T-helper 17 cell (primary cell): ENCODE measurements around the gene RXRB. TPM values are rescaled to one million over a fixed set of nuclear protein-coding genes. Genes with fewer than 3 reads are reported as not detected.
"Not testable (repeated sequence)": the region's sequence is repeated elsewhere in the genome, so short reads cannot be mapped to it uniquely, and the experiment has no call there.

Experiments
- ATAC-seq: fragments of 150-1000 bp; cut with Tn5 transposase; 2 replicates; pipeline ENCODE4 v1.10.0; 2021; ENCODE audit warnings: mild to moderate bottlenecking, moderate library complexity
- DNase-seq, 3 donors: peaks; one replicate each; pipeline versions ENCODE4 v3.0.0 to v3.0.0-alpha.2; 2020 to 2021
- H3K9me3 ChIP-seq: one replicate; pipeline ENCODE4 v1.7.0; 2013; ENCODE audit warnings: low read length, mild to moderate bottlenecking; ENCODE audit not compliant: control insufficient read depth, poor library complexity, severe bottlenecking
- H3K27ac Mint-ChIP-seq: one replicate; pipeline ENCODE4 v1.8.0; 2022; ENCODE audit warnings: mild to moderate bottlenecking, moderate library complexity, mixed read lengths
- H3K27me3 Mint-ChIP-seq: one replicate; pipeline ENCODE4 v1.8.0; 2022; ENCODE audit warnings: mixed read lengths
- H3K36me3 Mint-ChIP-seq: one replicate; pipeline ENCODE4 v1.8.0; 2022; ENCODE audit warnings: low read depth, mixed read lengths
- H3K4me1 Mint-ChIP-seq: one replicate; pipeline ENCODE4 v1.8.0; 2022; ENCODE audit warnings: mild to moderate bottlenecking, mixed read lengths
- H3K4me3 Mint-ChIP-seq: one replicate; pipeline ENCODE4 v1.8.0; 2022; ENCODE audit warnings: mild to moderate bottlenecking, moderate library complexity, mixed read lengths
- total RNA-seq, 4 donors: library from RNA in 2 of 4; stranded (reverse) in 2 of 4; gene quantifications; one replicate each; pipeline ENCODE4 v1.2.3 and lab custom pipeline; 2022 to 2026

Gene RXRB
- total RNA-seq, 2 donors from 2014 or later, result 51.0 to 64.4 TPM

GRCh38 chr6:33164176-33164575, 36.3 kb downstream of the RXRB start:
- H3K4me1 Mint-ChIP-seq, result peaks cover 13% of the 10 kb centered on the region
- no peak overlapping the region for H3K27ac Mint-ChIP-seq
- H3K4me3 Mint-ChIP-seq, result peak overlapping the region; percentile 33
- DNase-seq (no peak), ATAC-seq (no peak)
- peaks cover 13% of the 10 kb centered on the region for H3K27me3 Mint-ChIP-seq
- H3K9me3 ChIP-seq, result no peaks in the 10 kb centered on the region
- no peaks in the 10 kb centered on the region for H3K36me3 Mint-ChIP-seq

- Mint-ChIP-seq H3K27ac (no peak overlapping the region), H3K36me3 (no peaks in the 10 kb centered on the region), H3K4me1 (peaks cover 13% of the 10 kb centered on the region), H3K27me3 (peaks cover 16% of the 10 kb centered on the region), H3K4me3 (no peak overlapping the region)
- ATAC-seq (no peak), DNase-seq (no peak)
- no peaks in the 10 kb centered on the region for H3K9me3 ChIP-seq
Observed at GRCh38 chr6:33163540-33163939, 36.9 kb downstream of the RXRB start.

GRCh38 chr6:33161354-33162331, 38.8 kb downstream of the RXRB start:
- Mint-ChIP-seq H3K4me3 (peak overlapping the region; percentile 92), H3K27ac (no peak overlapping the region), H3K27me3 (peaks cover 22% of the 10 kb centered on the region), H3K4me1 (peaks cover 13% of the 10 kb centered on the region), H3K36me3 (no peaks in the 10 kb centered on the region)
- ATAC-seq (peak; percentile 98), DNase-seq (peak; percentile 71 to 84 (median 75))
- H3K9me3 ChIP-seq, result no peaks in the 10 kb centered on the region

GRCh38 chr6:33160728-33161344, 39.6 kb downstream of the RXRB start:
- Mint-ChIP-seq H3K4me3 (peak overlapping the region; percentile 92), H3K27me3 (peaks cover 23% of the 10 kb centered on the region), H3K36me3 (no peaks in the 10 kb centered on the region), H3K27ac (no peak overlapping the region), H3K4me1 (peaks cover 13% of the 10 kb centered on the region)
- ATAC-seq, result no peak
- H3K9me3 ChIP-seq, result no peaks in the 10 kb centered on the region
- no peak for DNase-seq

- H3K9me3 ChIP-seq, result no peaks in the 10 kb centered on the region
- no peak overlapping the region for H3K4me3 Mint-ChIP-seq
- H3K27me3 Mint-ChIP-seq, result peaks cover 19% of the 10 kb centered on the region
- H3K36me3 Mint-ChIP-seq, result no peaks in the 10 kb centered on the region
- DNase-seq (no peak), ATAC-seq (no peak)
- no peak overlapping the region for H3K27ac Mint-ChIP-seq
- H3K4me1 Mint-ChIP-seq, result peaks cover 11% of the 10 kb centered on the region
Observed at GRCh38 chr6:33160096-33160495, 40.4 kb downstream of the RXRB start.

- ATAC-seq (no peak), DNase-seq (no peak)
- peaks cover 8% of the 10 kb centered on the region for H3K4me1 Mint-ChIP-seq
- no peak overlapping the region for H3K27ac Mint-ChIP-seq
- no peaks in the 10 kb centered on the region for H3K36me3 Mint-ChIP-seq
- peaks cover 3% of the 10 kb centered on the region for H3K9me3 ChIP-seq
- no peak overlapping the region for H3K4me3 Mint-ChIP-seq
- peaks cover 25% of the 10 kb centered on the region for H3K27me3 Mint-ChIP-seq
Observed at GRCh38 chr6:33156964-33157363, 43.5 kb downstream of the RXRB start.

- no peak overlapping the region for H3K4me3 Mint-ChIP-seq
- peaks cover 3% of the 10 kb centered on the region for H3K9me3 ChIP-seq
- H3K27me3 Mint-ChIP-seq, result peaks cover 25% of the 10 kb centered on the region
- no peak overlapping the region for H3K27ac Mint-ChIP-seq
- ATAC-seq (no peak), DNase-seq (no peak)
- H3K36me3 Mint-ChIP-seq, result no peaks in the 10 kb centered on the region
- peaks cover 4% of the 10 kb centered on the region for H3K4me1 Mint-ChIP-seq
Observed at GRCh38 chr6:33156561-33156960, 43.9 kb downstream of the RXRB start.

- Mint-ChIP-seq H3K4me3 (no peak overlapping the region), H3K27ac (no peak overlapping the region), H3K4me1 (no peaks in the 10 kb centered on the region), H3K27me3 (peaks cover 33% of the 10 kb centered on the region), H3K36me3 (no peaks in the 10 kb centered on the region)
- DNase-seq, result no peak
- no peak for ATAC-seq
- peaks cover 3% of the 10 kb centered on the region for H3K9me3 ChIP-seq
Observed at GRCh38 chr6:33154349-33154748, 46.1 kb downstream of the RXRB start.

GRCh38 chr6:33151050-33151449, 49.4 kb downstream of the RXRB start:
- no peak overlapping the region for H3K27ac Mint-ChIP-seq
- H3K9me3 ChIP-seq, result peaks cover 3% of the 10 kb centered on the region
- ATAC-seq (no peak), DNase-seq (no peak)
- peaks cover 2% of the 10 kb centered on the region for H3K4me1 Mint-ChIP-seq
- peaks cover 27% of the 10 kb centered on the region for H3K27me3 Mint-ChIP-seq
- H3K4me3 Mint-ChIP-seq, result no peak overlapping the region
- H3K36me3 Mint-ChIP-seq, result no peaks in the 10 kb centered on the region

GRCh38 chr6:33150560-33150959, 49.9 kb downstream of the RXRB start:
- not testable (repeated sequence) for H3K9me3 ChIP-seq, H3K4me1 Mint-ChIP-seq, H3K36me3 Mint-ChIP-seq, ATAC-seq, DNase-seq, H3K4me3 Mint-ChIP-seq, H3K27ac Mint-ChIP-seq
- H3K27me3 Mint-ChIP-seq, result peaks cover 27% of the 10 kb centered on the region

- Mint-ChIP-seq H3K27me3 (peaks cover 22% of the 10 kb centered on the region), H3K27ac (no peak overlapping the region), H3K4me3 (no peak overlapping the region), H3K4me1 (peaks cover 4% of the 10 kb centered on the region), H3K36me3 (peaks cover 3% of the 10 kb centered on the region)
- ATAC-seq (no peak), DNase-seq (no peak)
- H3K9me3 ChIP-seq, result peaks cover under 1% of the 10 kb centered on the region
Observed at GRCh38 chr6:33147807-33148666, 52.4 kb downstream of the RXRB start.

- Mint-ChIP-seq H3K36me3 (peaks cover 14% of the 10 kb centered on the region), H3K4me3 (no peak overlapping the region), H3K27ac (no peak overlapping the region), H3K4me1 (peaks cover 11% of the 10 kb centered on the region), H3K27me3 (peaks cover 45% of the 10 kb centered on the region)
- H3K9me3 ChIP-seq, result no peaks in the 10 kb centered on the region
- DNase-seq (no peak), ATAC-seq (peak; percentile 6)
Observed at GRCh38 chr6:33144373-33144772, 56.1 kb downstream of the RXRB start.
